ENCODE results near the gene WDR5.

WDR5 gene

DNA sequence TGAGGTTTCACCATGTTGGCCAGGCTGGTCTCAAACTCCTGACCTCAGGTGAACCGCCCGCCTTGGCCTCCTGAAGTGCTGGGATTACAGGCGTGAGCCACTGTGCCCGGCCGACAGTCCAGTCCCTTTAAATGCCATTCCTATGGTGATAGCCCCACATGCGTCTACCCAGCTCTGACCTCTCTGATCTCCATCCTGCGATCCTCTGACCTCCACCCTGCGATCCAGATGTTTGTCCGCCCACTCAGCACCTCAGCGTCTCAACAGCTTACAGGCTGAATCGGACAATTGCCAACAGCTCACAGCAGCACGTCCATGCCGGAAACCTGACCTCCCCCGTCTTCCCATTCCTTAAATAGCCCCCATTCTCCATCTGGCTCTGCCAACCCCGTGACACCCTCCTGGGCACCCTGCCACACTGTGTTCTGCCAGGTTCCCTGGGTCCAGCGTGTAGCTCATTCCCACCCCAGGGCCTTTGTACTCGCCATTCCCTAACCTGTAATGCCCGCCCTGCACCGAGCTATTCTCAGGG, 72.5 kb downstream of the WDR5 start:
- DNase-seq (ENCODE audit: low read depth in 3 of 3): no peak

DNA sequence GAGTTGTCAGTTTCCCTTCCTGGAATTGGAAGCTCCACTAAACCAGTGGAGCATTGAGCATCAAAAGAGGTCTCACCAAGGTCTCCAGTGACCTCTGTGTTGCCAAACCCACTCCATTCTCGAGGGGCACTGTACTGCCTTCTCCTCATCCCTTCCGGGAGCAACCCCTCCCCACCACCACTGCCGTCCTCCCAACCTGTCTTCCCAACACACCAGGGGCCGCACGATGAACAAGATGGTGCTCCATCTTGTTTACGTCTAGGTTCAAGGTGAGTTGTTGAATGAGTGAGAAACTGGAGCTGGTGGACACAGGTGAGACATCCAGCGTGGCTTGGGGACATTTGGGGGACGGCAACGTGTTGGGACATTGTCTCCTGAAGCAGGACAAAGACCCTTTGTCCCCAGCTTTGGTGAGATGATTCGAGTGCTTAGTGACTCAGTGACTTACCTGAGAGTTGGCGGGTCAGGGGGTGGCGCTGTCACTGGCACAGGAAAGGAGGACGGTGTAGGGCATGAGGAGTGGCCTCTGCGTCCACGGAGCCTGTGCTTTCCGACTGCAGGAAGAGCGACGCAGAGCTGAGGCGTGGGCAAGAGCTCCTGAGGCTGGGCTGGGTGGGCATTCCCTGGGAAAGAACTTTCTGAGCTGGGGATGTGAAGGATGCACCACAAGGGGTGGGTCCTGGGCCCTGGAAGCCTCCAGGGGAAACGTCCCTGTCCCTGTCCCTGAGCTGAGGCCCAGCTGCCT, 73.3 kb downstream of the WDR5 start:
- DNase-seq (ENCODE audit: low read depth in 3 of 3): no peak

All from stimulated activated CD4-positive, alpha-beta T cell treated with anti-CD3 and anti-CD28 coated beads, TNF-alpha, amount 100 ng/mL, for 48 hours (primary cell).